B cell (primary cell): ENCODE measurements around the gene BMP5. TPM values are rescaled to one million over a fixed set of nuclear protein-coding genes. Genes with fewer than 3 reads are reported as not detected.

Experiments used
- ATAC-seq: fragments of 200-7000 bp; cut with Tn5 transposase; one replicate; pipeline ENCODE4 v1.10.0; 2021; ENCODE audit warnings: low read depth, mild to moderate bottlenecking, moderate number of reproducible peaks, moderate library complexity
- CTCF ChIA-PET: fragments of 350-600 bp; sonication (Branson Sonifier 250); formaldehyde crosslinking; loops from one replicate; lab custom pipeline; 2021; ENCODE audit warnings: antibody characterized with exemption, inconsistent platforms; lab: Charles Lee
- POLR2A ChIA-PET: fragments of 350-600 bp; sonication (Branson Sonifier 250); formaldehyde crosslinking; loops from one replicate; lab custom pipeline; 2021; ENCODE audit warnings: antibody characterized with exemption; lab: Charles Lee
- DNase-seq: peaks from one replicate; pipeline ENCODE4 v3.0.0; 2013
- H2AFZ ChIP-seq: 2 replicates; pipeline ENCODE4 v1.6.1; 2012; ENCODE audit warnings: mild to moderate bottlenecking, low read depth, low read length; ENCODE audit not compliant: insufficient read depth, poor library complexity, severe bottlenecking
- H3K27ac ChIP-seq, 2 donors: 1 replicate in 1 of 2; 2 replicates in 1 of 2; pipeline ENCODE4 v1.5.1; 2012 to 2013; ENCODE audit warnings: low read length in 2 of 2, mild to moderate bottlenecking in 2 of 2, moderate library complexity in 1 of 2
- H3K27me3 ChIP-seq, 4 experiments: fragments of 200-600 bp in 1 of 4; sonication (generic) in 1 of 4; replicated peaks in 1 of 4; 1 replicate in 2 of 4; 2 replicates in 2 of 4; pipeline versions ENCODE4 v1.6.1 to v1.7.0; 2013 to 2016; ENCODE audit warnings: low read length in 3 of 4, mild to moderate bottlenecking in 2 of 4, mixed read lengths in 1 of 4, moderate library complexity in 1 of 4; ENCODE audit not compliant: insufficient read depth in 4 of 4, control insufficient read depth in 3 of 4; ENCODE audit errors: control extremely low read depth in 1 of 4
- H3K36me3 ChIP-seq, 2 experiments: replicated peaks in 1 of 2; 1 replicate in 1 of 2; 2 replicates in 1 of 2; pipeline versions ENCODE4 v1.6.1 to v1.7.1; 2013; ENCODE audit warnings: low read length in 1 of 2; ENCODE audit not compliant: insufficient read depth in 2 of 2, control insufficient read depth in 1 of 2; ENCODE audit errors: control extremely low read depth in 1 of 2, extremely low read depth in 1 of 2
- H3K4me1 ChIP-seq, 2 donors: fragments of 200-600 bp in 1 of 2; sonication (generic) in 1 of 2; 1 replicate in 1 of 2; 2 replicates in 1 of 2; pipeline versions ENCODE4 v1.5.1 to v1.6.1; 2013 to 2017; ENCODE audit warnings: low read length in 2 of 2; ENCODE audit not compliant: control insufficient read depth in 2 of 2, insufficient read depth in 2 of 2
- H3K4me2 ChIP-seq: replicated peaks from 2 replicates; pipeline ENCODE3; 2012; ENCODE audit warnings: mild to moderate bottlenecking, low read depth, low read length; ENCODE audit not compliant: poor library complexity, severe bottlenecking
- H3K4me3 ChIP-seq, 5 experiments: fragments of 200-600 bp in 1 of 5; sonication (generic) in 1 of 5; 1 replicate in 3 of 5; 2 replicates in 2 of 5; pipeline versions ENCODE4 v1.5.1 to v1.7.0; 2011 to 2016; ENCODE audit warnings: low read length in 4 of 5, mild to moderate bottlenecking in 4 of 5, low read depth in 2 of 5, control low read depth in 1 of 5, moderate library complexity in 1 of 5; ENCODE audit not compliant: insufficient read depth in 1 of 5; ENCODE audit errors: control extremely low read depth in 1 of 5, extremely low read depth in 1 of 5
- H3K79me2 ChIP-seq: fragments of 200-600 bp; sonication (generic); one replicate; pipeline ENCODE4 v1.6.0; 2016; ENCODE audit warnings: low read length; ENCODE audit not compliant: control insufficient read depth, insufficient read depth
- H3K9ac ChIP-seq: fragments of 200-600 bp; sonication (generic); 2 replicates; pipeline ENCODE4 v1.6.1; 2017; ENCODE audit warnings: mild to moderate bottlenecking, low read length, moderate library complexity
- H3K9me3 ChIP-seq, 3 donors: one replicate each; pipeline versions ENCODE4 v1.6.1 to v1.7.1; 2013; ENCODE audit warnings: low read length in 2 of 3; ENCODE audit not compliant: control insufficient read depth in 2 of 3, insufficient read depth in 1 of 3; ENCODE audit errors: control extremely low read depth in 1 of 3
- H4K20me1 ChIP-seq: 2 replicates; pipeline ENCODE4 v1.6.0; 2012; ENCODE audit warnings: mild to moderate bottlenecking, low read length; ENCODE audit not compliant: insufficient read depth, control insufficient read depth, poor library complexity, severe bottlenecking
- H3K27ac Mint-ChIP-seq: one replicate; pipeline ENCODE4 v1.8.0; 2021; ENCODE audit warnings: mixed read lengths
- H3K27me3 Mint-ChIP-seq: one replicate; pipeline ENCODE4 v1.8.0; 2021; ENCODE audit warnings: mixed read lengths
- H3K4me1 Mint-ChIP-seq: one replicate; pipeline ENCODE4 v1.8.0; 2021; ENCODE audit warnings: mixed read lengths
- H3K4me3 Mint-ChIP-seq: one replicate; pipeline ENCODE4 v1.8.0; 2021; ENCODE audit warnings: mixed read lengths
- H3K9me3 Mint-ChIP-seq: one replicate; pipeline ENCODE4 v1.8.0; 2022; ENCODE audit warnings: mixed read lengths; ENCODE audit not compliant: insufficient read depth
- EZH2 ChIP-seq: IDR thresholded peaks from 2 replicates; pipeline ENCODE4 v1.6.1; 2012; ENCODE audit warnings: borderline replicate concordance, low read depth, mild to moderate bottlenecking, moderate library complexity, low read length; ENCODE audit not compliant: insufficient read depth, poor library complexity, severe bottlenecking
- WGBS: methylation state at CpG from one replicate; pipeline ENCODE4 v1.1.5; 2013; ENCODE audit warnings: missing lambda C conversion rate; ENCODE audit not compliant: insufficient coverage; 5-methylcytosine and 5-hydroxymethylcytosine counted together
- intact Hi-C: fragments of 100-400 bp; cut with micrococcal nuclease; formaldehyde crosslinking; loops from one replicate; pipeline ENCODE4 v1.10.0; 2022
- polyA plus RNA-seq: library from polyadenylated mRNA; depleted of rRNA; stranded (reverse); fragments of >200 nt; gene quantifications from 2 replicates; pipeline ENCODE4 v1.2.3, GENCODE V29; 2012
- total RNA-seq, 2 donors: library from RNA; stranded (reverse); fragments of 120-200 nt in 1 of 2; gene quantifications; 1 replicate in 1 of 2; 2 replicates in 1 of 2; pipeline versions ENCODE4 v1.2.3 to v1.2.4, GENCODE V29; 2013 to 2022
- TF ChIP-seq, protein P1 (sequence below): fragments of 200-600 bp; IDR thresholded peaks from one replicate; pipeline ENCODE4 v1.8.0; 2022; ENCODE audit warnings: antibody characterized with exemption, mild to moderate bottlenecking

The BMP5 gene
- total and polyA plus RNA-seq, 2 donors (not counting 1 experiment from before 2014, with no cell fraction given) = not detected

DNA sequence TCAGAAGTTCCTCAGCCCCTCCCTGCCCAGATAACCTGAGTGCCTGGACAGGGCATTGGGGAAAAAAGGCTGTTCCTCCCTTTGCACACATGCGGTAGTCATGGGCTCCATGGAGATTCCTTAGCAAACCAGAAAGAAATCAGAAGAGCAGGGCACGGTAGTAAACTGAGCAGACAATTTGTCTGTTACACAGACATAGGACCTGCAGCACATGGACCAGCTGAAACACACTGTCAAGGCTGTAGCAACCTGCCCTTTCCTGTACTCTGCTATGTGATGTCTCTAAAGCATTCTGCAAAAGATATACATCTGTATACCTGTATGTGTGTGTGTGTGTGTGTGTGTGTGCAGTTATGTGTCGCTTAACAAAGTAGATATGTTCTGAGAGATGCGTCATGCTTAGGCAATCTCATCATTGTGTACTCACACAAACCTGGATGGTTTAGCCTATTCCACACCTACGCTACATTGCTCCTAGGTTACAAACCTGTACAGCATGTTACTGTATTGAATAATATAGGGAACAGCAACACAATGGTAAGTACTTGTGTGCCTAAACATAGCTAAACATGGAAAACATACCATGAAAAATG lies 44.4 kb upstream of the BMP5 start:
- Histone ChIP-seq H3K36me3 (no peaks in the 10 kb centered on the region), H3K9ac (no peak overlapping the region), H4K20me1 (no peaks in the 10 kb centered on the region), H3K9me3 (peaks cover 0 to 3% (median 0%) of the 10 kb centered on the region in 3 donors), H3K4me2 (no peak overlapping the region), H3K4me1 (no peaks in the 10 kb centered on the region), H2AFZ (no peak overlapping the region), H3K27ac (no peak overlapping the region), H3K79me2 (no peaks in the 10 kb centered on the region), H3K27me3 (no peaks in the 10 kb centered on the region), H3K4me3 (no peak overlapping the region)
- no peak for DNase-seq
- TF ChIP-seq EZH2 = no peak
- TF ChIP-seq, protein P1, sequence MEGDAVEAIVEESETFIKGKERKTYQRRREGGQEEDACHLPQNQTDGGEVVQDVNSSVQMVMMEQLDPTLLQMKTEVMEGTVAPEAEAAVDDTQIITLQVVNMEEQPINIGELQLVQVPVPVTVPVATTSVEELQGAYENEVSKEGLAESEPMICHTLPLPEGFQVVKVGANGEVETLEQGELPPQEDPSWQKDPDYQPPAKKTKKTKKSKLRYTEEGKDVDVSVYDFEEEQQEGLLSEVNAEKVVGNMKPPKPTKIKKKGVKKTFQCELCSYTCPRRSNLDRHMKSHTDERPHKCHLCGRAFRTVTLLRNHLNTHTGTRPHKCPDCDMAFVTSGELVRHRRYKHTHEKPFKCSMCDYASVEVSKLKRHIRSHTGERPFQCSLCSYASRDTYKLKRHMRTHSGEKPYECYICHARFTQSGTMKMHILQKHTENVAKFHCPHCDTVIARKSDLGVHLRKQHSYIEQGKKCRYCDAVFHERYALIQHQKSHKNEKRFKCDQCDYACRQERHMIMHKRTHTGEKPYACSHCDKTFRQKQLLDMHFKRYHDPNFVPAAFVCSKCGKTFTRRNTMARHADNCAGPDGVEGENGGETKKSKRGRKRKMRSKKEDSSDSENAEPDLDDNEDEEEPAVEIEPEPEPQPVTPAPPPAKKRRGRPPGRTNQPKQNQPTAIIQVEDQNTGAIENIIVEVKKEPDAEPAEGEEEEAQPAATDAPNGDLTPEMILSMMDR = no peak
- ChIA-PET POLR2A (no interaction called here), CTCF (no interaction called here)
- Mint-ChIP-seq H3K27ac (no peak overlapping the region), H3K4me1 (no peaks in the 10 kb centered on the region), H3K27me3 (no peaks in the 10 kb centered on the region), H3K4me3 (no peak overlapping the region), H3K9me3 (peaks cover 3% of the 10 kb centered on the region)
- intact Hi-C loops = no loop called here
- ATAC-seq = no peak
- WGBS = 91% methylated on average over 2 of the region's 5 CpGs

DNA sequence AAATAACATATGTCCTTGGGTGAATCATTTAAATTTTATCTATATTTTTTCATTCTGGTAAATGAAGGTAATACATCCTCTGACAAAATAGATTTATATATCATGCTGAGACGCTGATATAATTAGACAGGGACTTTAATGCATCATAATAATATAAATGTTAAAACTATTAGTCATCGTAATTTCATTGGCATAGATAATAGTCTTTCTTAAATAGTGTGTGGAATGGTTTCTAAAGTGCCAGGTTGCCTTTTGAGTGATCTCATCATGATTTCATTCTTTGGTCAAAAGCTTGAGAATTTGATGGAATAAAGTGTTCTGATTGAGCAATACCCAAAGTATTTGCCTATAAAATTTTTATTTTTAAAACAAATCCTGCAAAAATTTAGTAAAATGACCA lies 43.2 kb upstream of the BMP5 start:
- Histone ChIP-seq H2AFZ (no peak overlapping the region), H3K27me3 (no peaks in the 10 kb centered on the region), H3K4me2 (no peak overlapping the region), H3K4me3 (no peak overlapping the region), H3K9me3 (peaks cover 0 to 3% (median 0%) of the 10 kb centered on the region in 3 donors), H4K20me1 (no peaks in the 10 kb centered on the region), H3K27ac (no peak overlapping the region), H3K9ac (no peak overlapping the region), H3K36me3 (no peaks in the 10 kb centered on the region), H3K4me1 (no peaks in the 10 kb centered on the region), H3K79me2 (no peaks in the 10 kb centered on the region)
- ATAC-seq (no peak), DNase-seq (no peak)
- no peaks in the 10 kb centered on the region for H3K4me1 Mint-ChIP-seq
- no peak for TF ChIP-seq EZH2
- TF ChIP-seq, protein P1 = no peak
- POLR2A ChIA-PET = no interaction called here
- H3K9me3 Mint-ChIP-seq = no peaks in the 10 kb centered on the region
- intact Hi-C loops = no loop called here
- WGBS = no CpG with 5 or more reads among the region's 2 CpGs
- H3K27ac Mint-ChIP-seq = no peak overlapping the region
- CTCF ChIA-PET = no interaction called here
- H3K27me3 Mint-ChIP-seq = no peaks in the 10 kb centered on the region
- H3K4me3 Mint-ChIP-seq = no peak overlapping the region
